SW480 (cell line): Measurements from ENCODE around the gene ARMH1.

Source experiments
- DNase-seq: peaks from one replicate; pipeline ENCODE4 v3.0.0-alpha.2; 2016; ENCODE audit warnings: low spot score

ARMH1 gene

GRCh38 chr1:44670751-44671640 lies 3.5 kb upstream of the ARMH1 start:
- DNase-seq, result no peak

GRCh38 chr1:44672254-44672955 lies 2.1 kb upstream of the ARMH1 start:
- peak; percentile 75 for DNase-seq

- no peak for DNase-seq
These were observed 1.4 kb upstream of the ARMH1 start for GRCh38 chr1:44672961-44673674.

- no peak for DNase-seq
These were observed 820 bp upstream of the ARMH1 start for GRCh38 chr1:44673675-44674112.

- DNase-seq, result no peak
These were observed 672 bp downstream of the ARMH1 start for GRCh38 chr1:44675186-44675585.

GRCh38 chr1:44676484-44677200 lies 2.1 kb downstream of the ARMH1 start:
- DNase-seq, result no peak

GRCh38 chr1:44677201-44677766 lies 2.8 kb downstream of the ARMH1 start:
- DNase-seq, result peak; percentile 60

GRCh38 chr1:44678120-44678519 lies 3.6 kb downstream of the ARMH1 start:
- no peak for DNase-seq

- DNase-seq, result no peak
These were observed 4.1 kb downstream of the ARMH1 start for GRCh38 chr1:44678626-44679025.

GRCh38 chr1:44679468-44679867 lies 5.0 kb downstream of the ARMH1 start:
- DNase-seq, result no peak

- no peak for DNase-seq
These were observed 7.7 kb downstream of the ARMH1 start for GRCh38 chr1:44681905-44682882.

- no peak for DNase-seq
These were observed 8.4 kb downstream of the ARMH1 start for GRCh38 chr1:44682883-44683265.

- DNase-seq, result no peak
These were observed 10.0 kb downstream of the ARMH1 start for GRCh38 chr1:44684525-44684924.

- DNase-seq, result no peak
These were observed 10.7 kb downstream of the ARMH1 start for GRCh38 chr1:44685218-44685617.

- no peak for DNase-seq
These were observed 11.4 kb downstream of the ARMH1 start for GRCh38 chr1:44685881-44686280.

- DNase-seq, result peak; percentile 21
These were observed 14.4 kb downstream of the ARMH1 start for GRCh38 chr1:44688760-44689446.

GRCh38 chr1:44689447-44689765 lies 14.9 kb downstream of the ARMH1 start:
- DNase-seq, result no peak

- DNase-seq, result no peak
These were observed 18.6 kb downstream of the ARMH1 start for GRCh38 chr1:44693159-44693558.

GRCh38 chr1:44693900-44694299 lies 19.4 kb downstream of the ARMH1 start:
- DNase-seq, result no peak

GRCh38 chr1:44694863-44695478 lies 20.5 kb downstream of the ARMH1 start:
- DNase-seq, result no peak
